OCI-LY7 (cell line): Measurements from ENCODE around the gene FRMD3.

ENCODE experiments used
- CTCF ChIP-seq: fragments of 200-600 bp; sonication (generic); conservative IDR thresholded peaks from 2 replicates; pipeline ENCODE4 v1.5.1; 2014; ENCODE audit warnings: mild to moderate bottlenecking, antibody characterized with exemption, low read length, moderate library complexity, mixed read lengths
- EZH2phosphoT487 ChIP-seq: fragments of 200-600 bp; sonication (generic); IDR thresholded peaks from 2 replicates; pipeline ENCODE4 v1.6.1; 2018; ENCODE audit warnings: low read depth, borderline replicate concordance, mild to moderate bottlenecking, mixed run types, antibody characterized with exemption, low read length, moderate library complexity, mixed read lengths

DNA sequence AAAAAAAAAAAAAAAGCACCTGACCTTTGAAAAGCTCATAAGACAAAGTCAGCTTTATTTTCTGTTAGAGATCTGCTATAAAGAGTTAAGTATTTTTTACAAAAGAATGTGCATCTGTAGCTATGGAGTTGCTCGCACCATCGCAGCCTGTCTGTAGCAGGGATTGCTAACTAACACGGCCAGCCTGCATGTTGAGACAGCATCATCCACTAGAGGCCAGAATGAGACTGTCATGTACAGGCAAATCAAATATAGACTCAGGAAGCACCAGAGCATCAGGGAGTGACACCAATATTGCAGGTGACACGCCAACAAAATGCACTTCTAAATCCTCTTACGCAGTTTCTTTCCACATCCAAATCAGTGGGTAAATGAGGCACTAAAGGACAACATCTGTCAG, 339.0 kb downstream of the FRMD3 start:
- TF ChIP-seq CTCF (peak; percentile 40), EZH2phosphoT487 (no peak)
